GM18499 (cell line): ENCODE data around the gene MXI1.
"Not testable (repeated sequence)": the region's sequence is repeated elsewhere in the genome, so short reads cannot be mapped to it uniquely, and the experiment has no call there.

ENCODE experiments used
- ATAC-seq: cut with Tn5 transposase; IDR thresholded peaks from one replicate; pipeline ENCODE4 v1.9.1; 2021; ENCODE audit warnings: moderate number of reproducible peaks; ENCODE audit not compliant: insufficient read depth, unreplicated experiment

The MXI1 gene

GRCh38 chr10:110306452-110306768 lies 99.0 kb downstream of the MXI1 start:
- no peak for ATAC-seq

DNA sequence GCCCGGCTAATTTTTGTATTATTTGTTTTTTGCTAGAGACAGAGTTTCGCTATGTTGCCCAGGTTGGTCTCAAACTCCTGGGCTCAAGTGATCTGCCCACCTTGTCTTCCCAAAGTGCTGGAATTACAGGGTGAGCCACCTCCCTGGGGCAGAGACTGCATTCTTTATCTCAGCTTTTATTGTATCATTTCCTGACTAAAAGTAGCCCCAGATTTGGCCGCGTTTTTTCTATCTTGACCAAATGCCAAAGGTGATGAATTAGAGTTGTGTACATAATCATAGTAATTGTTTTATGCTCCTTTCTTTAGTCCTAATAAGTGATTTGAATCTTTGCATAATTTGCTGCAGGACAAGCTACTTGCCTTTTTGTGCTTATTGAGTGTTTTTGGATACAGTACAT lies 100.4 kb downstream of the MXI1 start:
- ATAC-seq = no peak

- no peak for ATAC-seq
These were observed 103.3 kb downstream of the MXI1 start for GRCh38 chr10:110310741-110311140.

GRCh38 chr10:110311357-110311949 lies 104.0 kb downstream of the MXI1 start:
- no peak for ATAC-seq

- ATAC-seq = no peak
These were observed 104.8 kb downstream of the MXI1 start for GRCh38 chr10:110312206-110312605.

DNA sequence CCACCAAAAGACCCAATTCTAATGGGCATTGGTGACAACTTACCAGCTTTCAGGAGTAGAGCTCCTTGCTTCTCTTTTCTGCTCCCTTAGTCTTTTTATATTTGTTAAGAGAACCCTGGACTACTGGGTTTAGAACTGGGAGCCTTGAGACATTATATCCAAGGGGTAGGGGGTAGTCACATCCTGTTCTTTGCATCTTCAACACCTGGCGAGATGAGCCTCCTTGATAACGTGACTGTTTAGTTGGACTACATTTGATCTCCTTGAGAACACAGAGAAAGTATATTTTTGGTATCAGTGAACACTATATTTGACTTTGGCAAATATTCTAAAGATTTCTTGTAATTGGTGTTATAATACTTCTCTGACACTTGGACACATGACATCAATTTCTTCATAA lies 106.3 kb downstream of the MXI1 start:
- ATAC-seq = no peak

GRCh38 chr10:110317866-110318850 lies 110.8 kb downstream of the MXI1 start:
- ATAC-seq = no peak

GRCh38 chr10:110321869-110322620 lies 114.6 kb downstream of the MXI1 start:
- no peak for ATAC-seq

DNA sequence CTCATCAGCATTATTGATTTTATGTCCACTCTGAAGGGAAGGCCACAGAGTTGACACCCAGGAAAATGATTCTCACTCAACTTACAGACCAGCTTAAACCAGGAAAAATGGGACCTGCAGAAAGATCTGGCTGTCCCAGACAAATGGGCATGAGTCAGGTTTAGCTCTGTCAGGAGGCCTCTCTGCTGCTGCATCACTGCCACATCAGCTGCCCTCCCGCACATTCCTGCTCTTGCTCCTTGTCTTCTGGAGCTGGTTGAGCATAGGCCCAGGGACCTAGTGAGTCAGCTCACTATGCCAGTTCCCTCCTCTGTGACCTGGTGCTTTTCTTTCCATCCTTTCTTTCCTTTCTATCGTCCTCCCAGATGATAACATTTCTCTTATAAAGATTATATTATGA lies 116.1 kb downstream of the MXI1 start:
- ATAC-seq = no peak

- ATAC-seq = peak; percentile 42
These were observed 116.9 kb downstream of the MXI1 start for GRCh38 chr10:110324201-110324804.

- ATAC-seq = peak; percentile 43
These were observed 117.4 kb downstream of the MXI1 start for GRCh38 chr10:110324805-110325280.

DNA sequence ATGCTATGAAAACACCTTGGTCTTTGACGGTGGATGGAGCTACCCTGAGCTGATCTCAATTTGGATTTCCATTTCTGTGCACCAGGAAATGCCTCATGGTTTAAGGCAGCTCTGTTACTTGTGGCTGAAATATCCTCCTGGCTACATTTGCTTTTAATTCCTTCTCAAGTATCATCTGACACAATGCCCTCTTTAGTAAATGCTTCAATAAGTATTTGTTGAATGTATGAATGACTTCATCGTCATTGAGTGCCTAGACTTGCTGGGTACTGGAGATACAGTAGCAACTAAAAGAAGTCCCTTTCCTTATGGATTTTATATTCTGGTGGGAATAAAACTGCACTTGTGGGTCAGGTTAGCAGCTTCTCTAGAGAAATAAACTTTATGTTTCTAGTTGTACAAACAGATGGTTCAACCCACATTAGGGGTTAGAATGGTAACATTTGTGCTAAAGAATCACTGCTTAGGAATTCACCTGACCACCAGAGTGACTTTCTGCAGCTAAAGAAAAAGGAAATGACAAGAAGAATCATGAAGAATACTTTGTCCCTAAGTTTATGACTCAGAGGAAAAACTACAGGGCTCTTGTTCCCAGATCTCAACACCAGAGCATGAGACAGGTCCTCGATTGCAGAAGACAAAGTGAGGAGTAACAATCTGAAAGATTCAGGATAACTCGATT lies 119.1 kb downstream of the MXI1 start:
- no peak for ATAC-seq

DNA sequence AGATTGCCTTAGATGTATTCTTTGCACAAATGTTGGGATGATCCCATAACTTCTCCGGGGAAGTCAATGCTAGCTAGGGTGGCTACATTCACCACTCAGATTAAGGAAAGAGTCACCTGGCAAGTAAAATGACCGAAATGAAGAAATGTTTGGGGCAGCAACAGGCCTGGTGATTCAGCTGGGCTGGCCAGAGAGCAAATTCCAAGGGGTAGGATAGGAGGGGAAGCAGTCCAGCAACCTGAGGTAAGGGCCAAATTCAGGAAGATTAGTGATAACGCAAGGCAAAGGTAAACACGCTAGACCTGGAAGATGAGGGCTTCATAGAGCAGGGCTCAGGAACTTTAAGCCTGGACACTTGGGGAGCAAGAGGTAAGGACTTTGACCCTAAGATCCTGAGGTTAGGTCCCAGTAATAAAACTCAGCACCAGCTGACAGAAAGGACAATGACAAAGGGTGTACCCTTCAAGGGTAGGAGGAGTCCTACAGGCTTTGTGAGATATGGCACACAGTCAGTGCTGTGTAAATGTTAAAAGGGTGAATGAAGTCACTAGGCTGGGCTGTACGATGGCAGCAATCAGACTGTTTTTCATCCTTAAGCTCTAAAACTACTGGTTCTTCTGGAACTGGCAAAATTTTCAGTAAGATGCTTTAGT lies 120.0 kb downstream of the MXI1 start:
- no peak for ATAC-seq

GRCh38 chr10:110330675-110331074 lies 123.3 kb downstream of the MXI1 start:
- ATAC-seq = no peak

GRCh38 chr10:110331226-110331795 lies 123.9 kb downstream of the MXI1 start:
- not testable (repeated sequence) for ATAC-seq

DNA sequence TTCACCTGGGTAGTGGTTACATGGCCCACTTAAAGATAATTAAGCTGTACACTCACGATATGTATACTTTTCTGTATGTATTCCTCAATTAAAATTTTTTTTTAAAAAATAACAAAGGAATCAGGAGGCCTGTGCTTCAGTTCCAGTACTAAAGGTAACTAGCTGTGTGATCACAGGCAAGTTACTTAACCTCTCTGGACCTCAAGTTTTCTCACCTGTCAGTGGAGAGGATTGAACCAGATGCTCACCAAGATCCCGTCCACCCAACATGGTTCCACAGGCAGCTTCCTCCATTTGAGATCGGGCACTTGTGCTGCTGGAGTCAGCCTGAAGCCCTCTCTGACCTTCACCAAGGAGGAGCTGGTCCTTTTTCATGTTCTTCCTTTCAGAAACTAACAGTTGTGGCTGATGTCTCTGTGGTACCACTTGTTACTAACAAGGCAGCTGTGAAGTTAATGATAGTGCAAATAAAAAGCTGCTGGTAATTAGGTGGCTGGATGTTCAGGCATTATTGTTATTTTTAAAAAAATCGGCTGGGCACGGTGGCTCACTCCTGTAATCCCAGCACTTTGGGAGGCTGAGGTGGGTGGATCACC lies 126.8 kb downstream of the MXI1 start:
- ATAC-seq = no peak

DNA sequence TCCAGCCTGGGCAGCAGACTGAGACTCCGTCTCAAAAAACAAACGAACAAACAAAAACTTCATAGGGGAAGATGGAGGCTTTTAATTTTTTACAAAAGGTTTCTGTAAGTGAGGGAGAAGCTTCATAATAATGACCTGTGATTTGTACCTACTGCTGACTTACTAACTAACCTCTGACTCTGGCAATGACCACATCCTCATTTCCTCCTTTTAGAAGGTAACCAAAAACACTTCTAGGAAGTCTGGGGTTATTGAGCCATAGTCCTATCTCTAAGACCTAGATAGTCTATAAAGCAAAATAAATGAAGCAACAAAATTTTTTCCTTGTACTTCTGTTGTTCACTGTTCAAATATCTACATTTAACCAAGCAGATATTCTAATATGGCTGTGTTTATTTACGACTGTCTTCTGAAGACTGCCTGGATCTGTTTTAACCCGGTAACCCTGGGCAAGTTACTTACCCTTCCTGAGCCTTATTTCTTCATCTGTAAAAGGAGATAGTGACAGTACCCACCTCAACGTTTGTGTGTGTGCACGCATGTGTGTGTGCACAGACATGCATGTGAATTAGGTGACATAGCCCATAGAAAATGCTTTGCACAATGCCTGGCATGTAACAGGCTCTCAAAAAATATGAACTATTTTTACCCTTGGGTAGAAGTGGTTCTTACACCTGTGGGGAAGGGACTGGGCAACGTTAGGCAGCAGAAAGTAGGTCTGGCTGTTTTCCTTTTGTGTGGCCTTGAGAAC lies 128.1 kb downstream of the MXI1 start:
- no peak for ATAC-seq

GRCh38 chr10:110336111-110336721 lies 128.8 kb downstream of the MXI1 start:
- no peak for ATAC-seq
